ENCODE measurements around the gene ADAM12. TPM values are rescaled to one million over a fixed set of nuclear protein-coding genes. Genes with fewer than 3 reads are reported as not detected.

ADAM12 gene
- total RNA-seq, 2 donors from 2014 or later: 0.46 TPM; not detected in 1

- Histone ChIP-seq H3K4me3 (ENCODE audit: low read length) (no peak overlapping the region), H3K27me3 (ENCODE audit: control insufficient read depth, insufficient read depth, low read length, poor library complexity, severe bottlenecking) (no peaks in the 10 kb centered on the region), H3K4me1 (ENCODE audit: control insufficient read depth, insufficient read depth, low read length) (peaks cover 7% of the 10 kb centered on the region), H3K9me3 (ENCODE audit: control insufficient read depth, low read length) (no peaks in the 10 kb centered on the region), H3K36me3 (ENCODE audit: control insufficient read depth, insufficient read depth, low read length) (no peaks in the 10 kb centered on the region), H3K27ac (ENCODE audit: low read depth, low read length) (no peak overlapping the region), H3K9ac (ENCODE audit: extremely low read depth, low read length, poor library complexity, severe bottlenecking) (no peak overlapping the region)
- no peaks in the 10 kb centered on the region for H3K36me3 Mint-ChIP-seq (ENCODE audit: low read depth)
- H3K9me3 Mint-ChIP-seq: no peaks in the 10 kb centered on the region
- TF ChIP-seq CTCF (conservative IDR thresholded peaks at IDR 0.05): no peak
- no peaks in the 10 kb centered on the region for H3K27me3 Mint-ChIP-seq (ENCODE audit: insufficient read depth)
- no peak for DNase-seq
- H3K4me1 Mint-ChIP-seq: peaks cover 9% of the 10 kb centered on the region
- WGBS, 2 experiments (ENCODE audit: insufficient coverage in 1 of 2, insufficient read length in 1 of 2): 95 to 100% methylated on average over 1 to 3 of the region's 3 CpGs
- H3K4me3 Mint-ChIP-seq: no peak overlapping the region
- H3K27ac Mint-ChIP-seq: no peak overlapping the region
Observed at GRCh38 chr10:126016882-126017281, 371.4 kb downstream of the ADAM12 start.

- no peak overlapping the region for H3K4me3 ChIP-seq (ENCODE audit: low read length)
- no peaks in the 10 kb centered on the region for H3K36me3 ChIP-seq (ENCODE audit: control insufficient read depth, insufficient read depth, low read length)
- H3K9me3 ChIP-seq (ENCODE audit: control insufficient read depth, low read length): no peaks in the 10 kb centered on the region
- no peak overlapping the region for H3K4me3 Mint-ChIP-seq
- 94 to 96% methylated on average over 3 to 4 of the region's 4 CpGs for whole genome bisulfite sequencing, 2 experiments (ENCODE audit: insufficient coverage in 1 of 2, insufficient read length in 1 of 2)
- H3K27ac ChIP-seq (ENCODE audit: low read depth, low read length): no peak overlapping the region
- H3K9me3 Mint-ChIP-seq: no peaks in the 10 kb centered on the region
- DNase-seq: no peak
- no peaks in the 10 kb centered on the region for H3K27me3 ChIP-seq (ENCODE audit: control insufficient read depth, insufficient read depth, low read length, poor library complexity, severe bottlenecking)
- H3K4me1 Mint-ChIP-seq: peaks cover 9% of the 10 kb centered on the region
- H3K36me3 Mint-ChIP-seq (ENCODE audit: low read depth): no peaks in the 10 kb centered on the region
- H3K27ac Mint-ChIP-seq: no peak overlapping the region
- H3K27me3 Mint-ChIP-seq (ENCODE audit: insufficient read depth): no peaks in the 10 kb centered on the region
- TF ChIP-seq CTCF (conservative IDR thresholded peaks at IDR 0.05): no peak
- H3K9ac ChIP-seq (ENCODE audit: extremely low read depth, low read length, poor library complexity, severe bottlenecking): no peak overlapping the region
- H3K4me1 ChIP-seq (ENCODE audit: control insufficient read depth, insufficient read depth, low read length): peaks cover 7% of the 10 kb centered on the region
Observed at GRCh38 chr10:126016156-126016805, 372.0 kb downstream of the ADAM12 start.

DNA sequence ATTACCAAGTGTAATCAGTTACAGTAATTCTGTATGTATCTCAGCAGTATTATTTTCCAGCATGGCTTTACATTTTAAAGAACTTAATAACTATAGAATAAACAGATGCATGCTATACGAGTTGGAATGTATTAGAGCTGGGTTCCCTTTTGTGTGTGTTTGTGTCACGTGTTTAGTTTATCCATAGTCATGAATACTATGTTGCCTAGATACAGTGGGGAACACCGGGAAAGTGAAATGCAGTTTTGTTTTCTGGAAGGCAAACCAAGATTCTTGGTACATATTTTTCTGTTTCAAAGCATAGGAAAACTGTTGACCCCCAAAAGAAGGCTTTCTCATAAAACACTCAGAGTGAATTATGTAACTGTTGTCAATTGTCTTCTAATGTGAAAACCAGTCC lies 372.9 kb downstream of the ADAM12 start:
- Histone ChIP-seq H3K9ac (ENCODE audit: extremely low read depth, low read length, poor library complexity, severe bottlenecking) (no peak overlapping the region), H3K27me3 (ENCODE audit: control insufficient read depth, insufficient read depth, low read length, poor library complexity, severe bottlenecking) (no peaks in the 10 kb centered on the region), H3K9me3 (ENCODE audit: control insufficient read depth, low read length) (no peaks in the 10 kb centered on the region), H3K36me3 (ENCODE audit: control insufficient read depth, insufficient read depth, low read length) (no peaks in the 10 kb centered on the region), H3K4me1 (ENCODE audit: control insufficient read depth, insufficient read depth, low read length) (peaks cover 7% of the 10 kb centered on the region), H3K27ac (ENCODE audit: low read depth, low read length) (no peak overlapping the region), H3K4me3 (ENCODE audit: low read length) (no peak overlapping the region)
- no peaks in the 10 kb centered on the region for H3K36me3 Mint-ChIP-seq (ENCODE audit: low read depth)
- no peak overlapping the region for H3K27ac Mint-ChIP-seq
- DNase-seq: no peak
- H3K27me3 Mint-ChIP-seq (ENCODE audit: insufficient read depth): no peaks in the 10 kb centered on the region
- TF ChIP-seq CTCF (conservative IDR thresholded peaks at IDR 0.05): no peak
- peaks cover 9% of the 10 kb centered on the region for H3K4me1 Mint-ChIP-seq
- 84 to 88% methylated on average over 3 of the region's 3 CpGs for WGBS, 2 experiments (ENCODE audit: insufficient coverage in 1 of 2, insufficient read length in 1 of 2)
- H3K4me3 Mint-ChIP-seq: no peak overlapping the region
- H3K9me3 Mint-ChIP-seq: no peaks in the 10 kb centered on the region

Data from endodermal cell (in vitro differentiated cells).